ENCODE data around the gene IL17B.
"Not testable (repeated sequence)": the region's sequence is repeated elsewhere in the genome, so short reads cannot be mapped to it uniquely, and the experiment has no call there.

Gene IL17B

DNA sequence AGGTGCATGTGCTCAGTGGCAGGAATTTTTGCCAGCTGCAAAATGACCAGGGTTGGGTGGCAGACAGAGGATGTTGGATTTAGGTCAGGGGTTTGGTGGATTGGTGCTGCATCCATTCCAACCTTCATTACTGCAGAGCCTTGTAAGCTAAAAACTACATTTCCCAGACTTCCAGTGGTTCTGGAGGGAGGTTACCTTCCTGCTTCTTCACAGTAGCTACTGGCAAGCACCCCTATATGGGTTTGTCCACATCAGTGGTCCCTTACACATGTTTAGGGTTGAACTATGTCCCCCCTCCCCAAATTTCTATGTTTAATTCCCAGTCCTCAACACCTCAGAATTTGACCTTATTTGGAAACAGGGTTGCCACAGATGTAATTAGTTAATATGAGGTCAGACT, 20.7 kb upstream of the IL17B start:
- DNase-seq = no peak

DNA sequence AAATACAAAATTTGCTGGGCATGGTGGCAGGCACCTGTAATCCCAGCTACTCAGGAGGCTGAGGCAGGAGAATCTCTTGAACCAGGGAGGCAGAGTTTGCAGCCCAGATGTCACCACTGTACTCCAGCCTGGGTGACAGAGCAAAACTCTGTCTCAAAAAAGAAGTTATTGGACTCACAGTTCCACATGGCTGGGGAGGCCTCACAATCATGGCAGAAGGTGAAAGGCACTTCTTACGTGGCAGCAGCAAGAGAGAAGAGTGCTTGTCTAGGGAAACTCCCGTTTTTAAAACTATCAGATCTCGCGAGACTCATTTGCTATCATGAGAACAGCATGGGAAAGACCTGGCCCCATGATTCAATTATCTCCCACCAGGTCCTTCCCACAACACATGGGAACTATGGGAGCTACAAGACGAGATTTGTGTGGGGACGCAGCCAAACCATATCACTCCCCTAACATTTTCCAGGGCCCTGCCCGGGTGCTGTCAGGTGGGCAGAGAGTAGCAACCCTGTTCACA, 19.7 kb upstream of the IL17B start:
- not testable (repeated sequence) for DNase-seq

DNA sequence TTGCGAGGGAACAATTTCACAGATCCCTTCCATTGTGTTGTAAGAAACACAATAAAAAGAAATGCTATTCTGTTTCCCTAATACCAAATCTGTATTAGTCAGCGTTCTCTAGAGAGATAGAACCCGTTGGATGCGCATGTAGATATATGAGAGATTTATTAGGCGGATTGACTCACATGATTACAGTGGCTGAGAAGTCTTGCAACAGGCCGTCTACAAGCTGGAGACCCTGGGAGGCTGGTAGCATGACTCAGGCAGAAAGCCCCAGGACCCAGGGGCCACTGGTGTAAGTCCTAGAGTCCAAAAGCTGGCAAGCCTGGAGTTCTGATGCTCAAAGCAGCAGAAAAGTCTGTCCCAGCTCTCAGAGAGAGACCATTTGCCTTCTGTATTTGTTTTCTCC, 18.4 kb upstream of the IL17B start:
- DNase-seq = no peak

DNA sequence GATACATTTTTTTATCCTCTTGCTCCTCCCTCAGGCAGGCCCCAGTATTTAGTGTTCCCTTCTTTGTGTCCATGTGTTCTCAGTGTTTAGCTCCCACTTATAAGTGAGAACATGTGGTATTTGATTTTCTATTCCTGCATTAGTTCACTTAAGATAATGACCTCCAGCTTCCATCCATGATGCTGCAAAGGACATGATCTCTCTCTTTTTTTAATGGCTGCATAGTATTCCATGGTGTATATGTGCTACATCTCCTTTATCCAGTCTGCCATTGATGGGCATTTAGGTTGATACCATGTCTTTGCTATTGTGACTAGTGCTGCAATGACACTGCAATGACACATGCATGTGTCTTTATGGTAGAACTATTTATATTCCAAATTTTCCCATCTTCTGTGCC, 15.9 kb upstream of the IL17B start:
- DNase-seq = not testable (repeated sequence)

DNA sequence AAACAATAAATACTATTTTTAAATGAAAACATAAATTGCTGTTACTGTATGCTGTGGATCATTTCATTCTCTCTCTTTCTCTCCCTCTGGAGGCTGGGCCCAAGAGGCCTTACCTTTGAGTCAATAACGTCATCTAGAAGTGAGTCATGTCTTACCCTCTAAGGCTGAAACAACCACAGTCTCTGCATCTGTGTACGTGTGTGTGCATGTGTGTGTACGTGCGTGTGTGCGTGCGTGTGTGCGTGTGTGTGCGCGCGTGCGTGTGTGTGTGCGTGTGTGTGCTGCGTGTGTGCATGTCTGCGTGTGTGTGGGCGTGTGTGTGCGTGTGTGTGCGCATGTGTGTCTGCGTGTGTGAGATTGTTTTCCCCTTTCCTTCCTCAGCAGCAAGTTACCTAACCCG, 13.6 kb upstream of the IL17B start:
- DNase-seq = no peak

DNA sequence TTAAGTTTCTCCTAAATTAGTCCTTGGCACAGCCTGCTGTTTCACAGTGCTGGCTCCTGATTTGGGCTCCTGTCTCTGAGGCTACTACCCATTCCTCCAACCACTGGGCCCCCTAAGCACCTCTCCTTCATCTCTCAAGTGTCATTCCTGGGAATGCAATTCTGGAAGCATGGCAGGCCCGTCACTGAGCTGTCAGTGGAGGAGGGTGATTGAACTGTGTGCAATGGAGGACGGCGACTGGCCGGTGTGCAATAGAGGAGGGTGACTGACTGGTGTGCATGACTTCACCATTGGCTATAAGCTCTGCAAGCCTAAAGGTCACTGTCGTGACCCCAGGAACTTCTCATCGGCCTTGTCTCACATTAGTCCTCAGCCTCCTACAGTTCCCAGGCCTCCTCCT, 12.4 kb upstream of the IL17B start:
- DNase-seq = no peak

DNA sequence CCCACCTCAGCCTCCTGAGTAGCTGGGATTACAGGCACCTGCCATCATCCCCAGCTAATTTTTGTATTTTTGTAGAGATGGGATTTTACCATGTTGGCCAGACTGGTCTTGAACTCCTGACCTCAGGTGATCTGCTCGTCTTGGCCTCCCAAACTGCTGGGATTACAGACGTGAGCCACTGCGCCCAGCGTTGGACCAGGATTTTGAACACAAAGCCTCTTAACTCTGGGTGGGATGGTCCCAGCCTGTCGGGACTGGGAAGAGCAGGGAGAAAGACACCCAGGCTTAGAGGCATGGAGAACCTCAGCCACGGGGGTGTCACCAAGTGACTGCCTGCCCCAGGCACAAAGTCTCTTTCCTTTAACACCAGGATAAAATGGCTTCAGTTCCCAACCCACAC, 12.0 kb upstream of the IL17B start:
- not testable (repeated sequence) for DNase-seq

DNA sequence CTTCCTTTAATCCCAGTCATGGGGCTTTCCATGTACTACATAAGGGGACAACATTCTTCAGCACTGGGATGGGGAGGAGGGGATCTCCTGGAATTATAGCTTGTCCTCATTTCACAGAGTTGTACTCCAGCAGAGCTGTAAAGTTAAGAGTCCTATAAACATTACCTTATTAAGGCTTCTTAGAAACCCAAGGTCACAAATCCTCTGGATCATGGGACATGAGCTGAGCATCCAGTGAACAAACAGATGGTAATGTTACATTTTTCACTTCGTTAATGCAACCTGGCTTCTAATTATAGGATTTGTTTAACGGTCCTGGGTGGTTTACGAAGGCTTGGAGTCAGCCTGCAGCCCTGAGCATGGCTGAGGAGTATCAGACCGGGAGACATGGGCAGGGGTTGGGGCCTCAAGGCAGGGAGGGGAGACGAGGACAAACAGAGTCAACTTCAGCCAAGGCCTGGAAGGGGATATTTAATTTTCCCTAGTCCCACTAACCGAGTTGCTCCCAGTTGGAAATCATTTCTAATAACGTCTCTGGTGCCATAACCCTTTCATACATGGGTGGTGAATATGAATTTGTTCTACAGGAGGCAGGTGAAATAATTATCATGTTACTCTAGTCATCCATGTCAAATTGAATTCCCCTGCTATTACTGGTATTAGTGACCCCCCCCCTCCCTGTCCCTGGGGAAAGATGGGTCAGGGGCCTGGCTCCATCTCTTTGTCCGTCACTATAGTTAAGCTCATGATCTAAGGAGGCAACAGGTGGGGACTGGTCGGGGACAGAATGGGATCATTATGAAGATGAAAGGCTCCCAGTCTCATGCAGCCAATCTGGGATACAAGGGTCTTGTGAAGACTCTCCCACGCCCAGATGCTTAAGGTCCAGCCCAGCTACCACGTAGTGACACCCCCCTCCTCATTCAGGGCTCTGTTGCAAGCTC, 10.7 kb upstream of the IL17B start:
- no peak for DNase-seq

DNA sequence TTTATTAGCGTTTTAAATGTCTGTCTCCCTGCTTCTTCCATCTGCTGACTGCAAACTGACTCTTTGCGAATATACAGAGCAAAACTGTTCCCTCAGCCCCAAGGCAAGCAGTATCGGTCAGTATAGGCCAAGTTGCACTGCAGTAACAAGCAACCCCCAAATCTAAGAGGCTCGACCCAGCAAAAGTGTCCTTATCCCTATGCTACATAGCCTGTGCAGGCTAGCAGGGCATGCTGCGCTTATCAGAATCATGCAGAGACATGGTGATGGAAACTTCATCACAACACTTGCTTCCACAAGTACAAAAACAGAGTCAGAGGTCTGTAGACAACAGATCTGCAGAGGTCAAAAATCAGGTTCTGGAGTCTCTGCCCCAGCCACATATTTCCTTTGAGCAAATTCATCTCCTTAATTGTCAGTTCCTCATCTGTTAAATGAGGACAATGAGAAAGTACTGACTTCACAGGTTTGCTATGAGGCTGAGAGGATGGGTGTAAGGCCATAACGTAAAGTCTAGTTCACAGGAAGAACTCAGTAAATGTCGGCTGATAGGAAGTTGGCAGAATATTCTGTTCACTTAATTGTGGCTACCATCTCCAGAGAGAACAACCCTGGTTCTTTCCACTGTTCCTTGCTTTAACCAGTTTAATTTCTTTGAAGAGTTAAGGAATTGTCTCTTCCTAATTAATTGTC, 9.6 kb upstream of the IL17B start:
- no peak for DNase-seq

DNA sequence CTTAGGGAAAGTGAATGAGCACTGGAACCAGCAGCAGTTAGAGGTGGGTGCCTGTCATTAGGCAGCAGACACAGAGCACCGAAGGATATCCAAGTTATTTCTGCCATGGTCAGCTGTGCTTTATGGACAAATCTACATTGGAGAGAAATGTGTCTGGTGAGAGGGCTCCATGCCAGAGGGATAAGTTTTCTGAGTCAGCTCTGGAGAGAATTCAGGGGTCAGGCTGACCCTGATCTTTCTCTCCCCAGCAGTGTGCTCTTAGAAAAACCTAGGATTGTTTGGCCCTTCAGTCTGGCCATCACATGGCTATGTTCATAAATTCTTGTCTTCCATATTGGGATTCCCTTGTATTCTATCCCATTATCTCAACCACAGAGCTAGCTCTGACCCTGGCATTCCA, 8.9 kb upstream of the IL17B start:
- DNase-seq = no peak

DNA sequence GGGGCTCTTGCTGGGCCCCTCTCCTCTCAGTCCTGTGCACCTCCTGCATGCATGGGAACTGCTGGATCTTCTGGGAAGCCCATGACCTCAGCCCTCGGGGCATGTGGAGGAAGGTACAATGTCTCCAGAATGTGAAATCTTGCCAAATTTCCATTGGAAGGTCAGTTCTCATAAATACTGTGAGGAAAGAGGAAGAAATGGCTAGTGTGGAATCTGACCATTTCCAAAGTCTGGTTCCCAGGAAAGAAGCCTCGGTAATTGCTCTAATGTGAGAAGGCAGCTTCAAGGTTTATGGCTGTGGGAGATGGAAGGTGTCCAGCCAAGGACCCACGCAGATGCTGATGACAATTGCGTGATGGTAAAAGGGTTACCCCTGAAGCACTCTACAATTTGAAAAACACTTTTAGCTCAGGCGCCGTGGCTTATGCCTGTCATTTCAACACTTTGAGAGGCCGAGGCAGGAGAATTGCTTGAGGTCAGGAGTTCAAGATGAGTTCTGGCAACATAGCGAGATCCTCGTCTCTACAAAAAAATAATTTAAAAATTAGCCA, 8.1 kb upstream of the IL17B start:
- DNase-seq = no peak

DNA sequence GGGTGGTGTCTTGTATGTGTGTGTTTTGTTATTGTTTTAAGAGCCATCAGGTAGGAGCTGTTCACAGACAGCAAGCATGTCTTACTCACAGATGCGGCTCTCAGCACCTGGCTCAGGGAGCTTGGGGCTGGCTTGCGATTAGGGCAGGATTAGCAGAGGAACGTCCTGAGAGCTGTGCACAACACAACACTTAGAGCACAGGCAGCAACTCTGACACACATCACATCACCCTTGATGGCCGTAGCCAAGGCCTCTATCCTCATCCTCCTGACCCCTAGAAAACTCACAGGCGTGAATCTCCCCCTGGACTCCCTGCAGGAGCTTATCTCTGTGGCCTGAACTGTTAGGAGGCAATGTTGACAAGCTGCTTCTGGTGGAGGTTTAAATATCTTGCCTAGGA, 7.1 kb upstream of the IL17B start:
- DNase-seq = no peak

DNA sequence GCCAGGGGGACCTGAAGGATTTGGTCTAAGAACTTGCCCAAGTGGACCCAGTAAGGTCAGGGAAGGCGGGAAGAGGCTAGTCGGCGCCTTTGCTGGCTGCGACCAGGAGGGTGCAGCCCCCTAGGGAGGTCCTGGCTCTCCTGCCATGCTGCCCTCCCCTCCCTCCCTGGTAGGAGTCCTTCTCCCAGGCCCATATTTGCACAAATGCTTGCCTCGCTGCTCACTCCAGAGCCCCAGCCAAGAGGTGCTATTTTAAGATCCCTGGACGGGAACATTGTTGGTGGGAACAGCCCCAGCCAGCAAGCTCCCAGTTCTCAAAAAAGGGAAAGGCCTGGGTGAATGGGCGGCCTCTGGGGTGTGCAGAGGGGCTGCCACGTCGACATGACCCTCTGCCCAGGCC, 4.3 kb upstream of the IL17B start:
- DNase-seq = no peak

DNA sequence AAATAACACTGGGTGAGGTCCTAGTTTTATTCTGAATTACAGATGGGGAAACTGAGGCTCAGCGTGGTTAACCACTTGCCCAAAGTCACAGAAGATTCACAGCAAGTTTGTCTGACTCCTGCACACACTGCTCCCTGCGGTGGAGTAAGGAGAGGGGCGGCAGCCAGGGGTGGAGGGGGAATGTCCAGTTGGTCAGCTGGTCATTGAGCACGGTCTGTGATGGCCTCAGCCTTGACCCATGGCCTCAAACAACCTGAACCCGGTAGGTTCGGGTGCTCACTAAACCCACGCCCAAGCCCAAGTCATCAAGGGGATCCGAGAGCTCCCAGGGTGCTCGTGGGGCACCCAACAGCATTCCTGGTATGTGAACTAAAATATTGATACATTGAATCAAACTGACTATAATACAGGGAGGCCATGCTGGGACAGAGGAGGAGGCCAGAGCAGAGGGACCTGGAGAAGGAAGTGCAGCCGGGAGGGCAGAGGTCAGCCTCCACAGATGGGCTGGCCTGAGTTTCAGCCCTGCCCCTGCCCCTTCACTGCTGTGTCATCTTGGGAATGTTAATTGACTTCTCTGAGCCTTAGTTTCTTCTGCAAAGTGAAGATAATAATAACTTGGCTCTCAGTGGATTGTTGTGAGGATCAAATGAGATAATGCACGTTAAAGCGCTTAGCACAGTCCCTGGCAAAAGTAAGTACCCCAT, 3.6 kb upstream of the IL17B start:
- no peak for DNase-seq

DNA sequence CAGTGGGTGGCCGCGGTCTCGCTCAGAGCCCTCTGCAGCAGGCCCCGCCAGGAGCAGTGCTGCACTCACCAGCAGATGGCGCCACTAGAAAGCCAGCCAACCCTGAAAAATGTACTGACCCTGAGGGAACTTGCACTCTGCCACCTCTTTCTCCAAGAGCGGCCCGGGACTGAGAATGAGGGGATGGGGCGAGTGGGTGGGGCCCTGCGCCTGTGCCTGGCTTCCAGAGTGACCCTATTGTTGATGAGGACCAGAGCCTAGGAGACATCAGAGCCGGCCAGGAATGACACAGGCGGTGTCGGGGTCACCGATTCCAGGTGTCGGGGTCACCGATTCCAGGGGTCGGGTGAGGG, 2.9 kb upstream of the IL17B start:
- peak; percentile 68 for DNase-seq

DNA sequence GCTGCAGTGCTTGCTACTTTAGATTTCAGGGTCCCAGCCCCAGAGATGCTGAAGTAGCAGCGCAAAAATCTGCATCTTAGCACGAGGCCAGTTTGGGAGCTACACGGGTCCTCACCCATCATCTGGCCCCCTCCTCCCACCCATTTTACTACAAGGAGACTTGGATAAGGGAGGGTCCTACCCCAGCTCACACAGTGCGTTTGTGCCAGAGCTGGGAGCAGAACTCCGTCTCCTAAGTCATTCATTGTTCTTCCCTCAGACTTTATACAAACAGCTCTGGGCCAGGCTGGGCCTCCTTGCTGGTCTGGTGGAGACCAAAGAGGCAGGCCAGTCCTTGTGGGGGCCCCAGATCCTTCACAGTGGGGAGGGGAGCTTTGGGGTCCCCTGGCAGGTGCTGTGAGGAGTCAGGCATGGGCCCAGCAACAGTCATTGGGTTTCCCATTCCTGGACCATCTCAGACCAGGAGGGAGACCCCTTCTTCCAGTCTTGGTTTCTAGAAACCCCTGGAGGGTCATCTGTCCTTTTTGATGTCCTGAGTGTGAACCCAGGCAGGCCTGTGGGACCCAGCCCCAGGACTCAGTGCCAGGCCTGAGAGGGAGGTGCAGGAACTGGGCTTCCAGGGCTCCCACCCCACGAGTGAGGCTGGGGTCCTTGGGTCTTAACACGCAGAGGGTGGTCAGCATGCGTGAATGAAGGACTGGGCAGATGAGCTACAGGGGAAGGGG, 2.3 kb upstream of the IL17B start:
- DNase-seq = no peak

DNA sequence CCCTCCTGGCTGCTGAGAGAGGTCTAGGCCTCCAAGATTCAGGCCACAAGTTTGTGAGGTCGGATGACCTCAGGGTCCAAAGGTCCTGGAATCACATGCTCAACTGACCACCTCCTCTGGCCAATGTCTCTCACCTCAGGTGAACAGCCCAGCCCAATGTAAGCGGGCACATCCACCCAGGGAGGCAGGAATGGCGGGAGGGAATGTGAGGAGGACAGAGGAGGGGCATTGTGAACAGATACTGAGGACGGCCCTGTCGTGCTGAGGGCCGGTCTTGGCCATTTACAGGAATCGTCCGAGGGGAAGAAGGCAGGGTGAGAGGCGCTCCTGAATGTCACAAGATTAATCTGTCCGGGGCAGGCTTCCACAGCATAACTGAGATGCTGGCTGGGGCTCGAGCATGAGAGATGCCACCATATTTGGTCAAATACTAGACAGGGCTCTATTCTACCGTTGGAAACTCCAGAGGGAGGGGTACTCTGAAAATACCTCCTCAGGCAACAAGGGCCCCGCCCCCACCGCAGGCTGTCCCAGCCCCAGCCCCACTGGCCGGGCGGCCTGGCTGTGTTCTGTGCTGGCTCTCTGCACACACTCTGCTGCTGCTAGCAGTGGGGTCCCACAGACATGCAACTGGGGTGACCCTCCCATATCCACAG, 1.5 kb upstream of the IL17B start:
- DNase-seq = no peak

DNA sequence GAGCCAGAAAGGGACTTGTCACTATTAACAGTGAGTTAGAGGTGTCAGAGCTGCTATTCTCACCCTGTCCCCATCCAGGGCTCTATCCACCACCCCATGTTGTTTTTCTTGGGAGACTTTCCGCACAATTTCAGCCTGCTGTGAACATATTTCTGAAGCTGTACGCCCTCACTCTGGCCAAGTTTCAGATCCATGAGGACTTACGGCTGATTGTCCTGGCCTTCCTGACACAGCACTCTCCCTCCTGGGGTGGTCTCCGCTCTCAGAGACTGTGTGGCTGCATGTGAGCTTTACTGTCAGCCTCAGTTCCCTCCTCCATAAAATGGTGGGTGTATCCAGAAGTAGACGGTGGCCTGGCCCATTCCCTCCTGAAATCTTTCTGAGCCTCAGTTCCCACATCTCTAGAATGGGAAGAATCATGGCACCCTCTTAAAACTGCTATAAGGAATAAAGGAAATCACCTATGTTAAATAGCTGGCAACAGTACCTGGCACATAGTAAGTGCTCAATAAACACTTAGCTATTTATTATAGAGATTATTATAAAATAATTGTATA, 804 bp upstream of the IL17B start:
- DNase-seq = no peak

DNA sequence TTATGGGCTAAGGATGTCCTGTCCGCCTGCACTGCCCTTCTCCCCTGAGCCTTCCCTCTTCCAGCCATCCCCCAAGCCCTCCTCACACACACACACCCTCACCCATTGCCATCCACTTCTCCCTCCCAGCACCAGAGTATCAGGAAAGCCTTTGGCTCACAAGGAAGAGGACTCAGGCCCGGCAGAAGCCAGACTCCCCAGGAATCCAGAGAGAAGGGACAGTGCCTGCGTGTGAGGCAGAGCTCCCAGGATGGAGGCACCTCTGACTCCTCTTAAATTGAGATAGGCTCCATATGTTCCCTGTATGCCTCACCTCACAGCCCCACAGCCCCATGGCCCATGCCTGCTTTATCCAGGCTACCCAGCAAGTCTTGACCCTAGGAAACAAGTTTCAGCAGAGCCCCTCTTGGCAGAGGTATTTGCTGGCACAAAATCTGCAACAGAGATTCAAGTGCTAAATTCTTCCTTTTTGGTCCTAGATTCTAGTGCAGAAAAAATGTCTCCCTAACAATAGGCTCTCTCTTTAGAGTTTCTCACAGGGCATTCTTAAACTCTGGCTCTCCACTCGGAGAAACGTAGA, 761 bp downstream of the IL17B start:
- no peak for DNase-seq

DNA sequence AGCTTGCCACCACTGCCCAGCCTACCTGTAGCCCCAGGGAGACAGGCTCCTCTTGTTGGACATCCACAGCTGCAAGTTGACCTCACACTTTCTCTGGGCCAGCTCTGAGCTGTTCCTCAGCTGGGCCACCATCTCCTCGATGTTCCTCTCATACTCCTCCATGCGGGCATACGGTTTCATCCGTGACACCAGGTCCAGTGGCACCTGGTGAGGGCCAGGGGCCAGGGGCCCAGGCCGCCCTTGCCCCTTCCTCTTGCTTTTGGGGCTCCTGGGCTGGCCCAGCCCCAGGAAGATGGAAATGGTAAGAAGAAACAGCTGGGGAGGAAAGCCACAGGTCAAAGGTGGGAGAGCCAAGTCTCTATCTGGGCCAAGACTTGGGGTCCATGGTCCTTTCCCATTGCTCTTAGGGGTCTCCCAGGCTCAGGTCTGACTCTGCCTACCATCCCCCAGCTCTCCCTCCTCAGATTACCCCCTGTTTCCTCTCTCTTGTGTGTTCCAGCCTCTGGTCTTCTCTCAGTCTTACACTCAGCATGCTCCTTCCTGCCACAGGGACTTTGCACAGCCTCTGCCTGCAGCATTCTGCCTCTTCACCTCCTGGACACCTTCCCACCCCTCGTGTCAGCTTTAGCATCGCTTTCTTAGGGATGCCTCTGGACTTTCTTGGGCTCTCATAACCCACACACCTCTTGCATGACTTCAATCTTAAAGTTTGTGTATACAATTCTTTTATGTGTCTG, 2.2 kb downstream of the IL17B start:
- DNase-seq = no peak

DNA sequence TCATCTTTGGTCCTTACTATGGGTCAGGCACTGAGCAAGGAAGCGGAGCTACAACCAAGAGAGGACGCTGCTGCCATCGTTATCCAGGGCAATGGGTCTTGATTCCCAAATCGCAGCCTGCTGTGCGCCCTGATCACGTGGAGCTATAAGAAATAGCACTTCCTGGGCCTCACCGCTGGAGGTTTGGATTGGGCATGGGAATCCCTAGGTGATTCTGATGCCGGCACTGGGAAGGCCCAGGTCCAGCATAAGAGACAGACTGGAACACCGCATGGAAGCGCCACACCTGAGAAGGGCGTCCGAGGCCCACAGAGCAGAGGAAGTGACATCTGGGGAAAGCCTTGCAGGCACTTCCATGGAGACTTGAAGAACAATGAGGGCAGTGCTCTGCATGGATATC, 3.0 kb downstream of the IL17B start:
- no peak for DNase-seq

Measured in CD4-positive, alpha-beta T cell treated with Interleukin-10 for 1 hour (primary cell).